NCI-H82 (cell line): Measurements from ENCODE around the gene INSYN2A.
A peak's percentile ranks its signal among the peaks of the same experiment; 100 is the strongest.

ENCODE experiments used
- DNase-seq: peaks from one replicate; lab custom pipeline; 2025; lab: John Stamatoyannopoulos, UW

Gene INSYN2A

GRCh38 chr10:127196282-127197153 is at the start of gene INSYN2A:
Gene INSYN2A (minus strand): TSS chr10:127196591. CDS start chr10:127176395, 20,196 bp downstream.
- peak; percentile 76 for DNase-seq

GRCh38 chr10:127245456-127245855 is 49.1 kb upstream of the INSYN2A start:
- DNase-seq, result no peak

GRCh38 chr10:127243490-127244272 is 47.3 kb upstream of the INSYN2A start:
- DNase-seq, result peak; percentile 82

GRCh38 chr10:127242914-127243313 is 46.5 kb upstream of the INSYN2A start:
- no peak for DNase-seq

GRCh38 chr10:127236266-127236665 is 39.9 kb upstream of the INSYN2A start:
- DNase-seq, result no peak

GRCh38 chr10:127234306-127234800 is 38.0 kb upstream of the INSYN2A start:
- DNase-seq, result no peak

GRCh38 chr10:127228195-127228787 is 31.9 kb upstream of the INSYN2A start:
- DNase-seq, result peak; percentile 28

GRCh38 chr10:127227663-127228062 is 31.3 kb upstream of the INSYN2A start:
- DNase-seq, result no peak

- no peak for DNase-seq
Observed at GRCh38 chr10:127227027-127227426, 30.6 kb upstream of the INSYN2A start.

GRCh38 chr10:127221281-127221680 is 24.9 kb upstream of the INSYN2A start:
- DNase-seq, result no peak

- no peak for DNase-seq
Observed at GRCh38 chr10:127218658-127219057, 22.3 kb upstream of the INSYN2A start.

GRCh38 chr10:127216786-127217185 is 20.4 kb upstream of the INSYN2A start:
- no peak for DNase-seq

- no peak for DNase-seq
Observed at GRCh38 chr10:127216274-127216673, 19.9 kb upstream of the INSYN2A start.

GRCh38 chr10:127215866-127216265 is 19.5 kb upstream of the INSYN2A start:
- DNase-seq, result no peak

GRCh38 chr10:127210936-127211466 is 14.6 kb upstream of the INSYN2A start:
- peak; percentile 57 for DNase-seq

- DNase-seq, result peak; percentile 1
Observed at GRCh38 chr10:127207081-127207480, 10.7 kb upstream of the INSYN2A start.

- no peak for DNase-seq
Observed at GRCh38 chr10:127203067-127203466, 6.7 kb upstream of the INSYN2A start.

- no peak for DNase-seq
Observed at GRCh38 chr10:127200646-127201045, 4.3 kb upstream of the INSYN2A start.

GRCh38 chr10:127198721-127199120 is 2.3 kb upstream of the INSYN2A start:
- no peak for DNase-seq

GRCh38 chr10:127198307-127198706 is 1.9 kb upstream of the INSYN2A start:
- DNase-seq, result peak; percentile 27

GRCh38 chr10:127197154-127197432 is 702 bp upstream of the INSYN2A start:
- peak; percentile 57 for DNase-seq

GRCh38 chr10:127195571-127196281 is 665 bp downstream of the INSYN2A start:
- DNase-seq, result peak; percentile 53
